ENCODE results near the gene PGLYRP2.

GRCh38 chr19:15449620-15450527 lies 29.4 kb downstream of the PGLYRP2 start, which contains the start of gene WIZ:
- TF ChIP-seq POLR2A (IDR thresholded peaks at IDR 0.05) = no peak
- TF ChIP-seq CTCF (IDR thresholded peaks at IDR 0.05) = no peak
- no peak for TF ChIP-seq EP300 (IDR thresholded peaks at IDR 0.05)
- peak; percentile 13 to 57 for TF ChIP-seq POLR2AphosphoS5 (IDR thresholded peaks at IDR 0.05)

Measured in upper lobe of left lung (tissue), 4 donors.